GM12892 (cell line): ENCODE measurements around the gene ZNF497.

Source experiments
- POLR2A ChIP-seq: IDR thresholded peaks from 2 replicates; pipeline ENCODE4 v1.6.1; 2011; ENCODE audit warnings: low read depth, low read length, control low read depth
- POLR2AphosphoS5 ChIP-seq: IDR thresholded peaks from 2 replicates; pipeline ENCODE4 v1.6.1; 2011; ENCODE audit warnings: low read depth, low read length, control low read depth
- TAF1 ChIP-seq: IDR thresholded peaks from 2 replicates; pipeline ENCODE4 v1.6.1; 2011; ENCODE audit warnings: low read depth, mild to moderate bottlenecking, control low read depth, low read length, borderline replicate concordance

DNA sequence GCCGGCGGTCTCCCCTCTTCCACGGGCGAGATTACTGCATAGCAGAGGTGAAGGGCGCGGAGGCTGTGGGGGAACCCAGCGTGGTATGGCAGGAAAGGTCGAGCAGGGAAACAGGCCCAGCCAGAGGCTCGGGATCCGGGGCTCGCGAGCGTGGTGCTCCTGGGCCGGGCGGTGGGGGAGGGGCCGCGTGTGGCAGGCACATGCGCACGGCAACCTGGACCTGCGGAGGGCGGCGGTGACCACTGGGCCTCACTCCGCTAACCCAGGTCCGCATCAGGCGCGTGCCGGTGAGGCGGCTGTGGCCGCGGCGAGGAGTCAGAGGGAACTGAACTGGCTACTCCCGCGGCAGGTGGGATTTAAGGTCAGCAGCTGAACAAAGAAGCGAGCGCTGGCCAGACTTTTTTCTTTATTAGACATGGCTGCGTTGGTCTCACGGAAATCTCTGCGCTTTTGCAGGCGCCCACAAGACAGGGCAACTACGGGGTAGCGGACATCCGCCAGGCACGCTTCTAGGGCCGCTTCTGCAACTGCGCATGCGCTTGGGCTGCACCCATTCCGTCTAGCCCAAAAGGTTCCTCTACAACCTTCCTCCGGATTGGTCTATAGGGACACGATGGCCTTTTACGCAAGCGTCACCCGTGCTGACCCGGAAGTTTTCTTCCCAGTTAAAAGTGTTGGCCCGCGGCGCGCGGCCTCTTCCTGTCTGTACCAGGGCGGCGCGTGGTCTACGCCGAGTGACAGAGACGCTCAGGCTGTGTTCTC is 24.2 kb upstream of the ZNF497 start, which contains the start of gene RPS5:
- TF ChIP-seq POLR2AphosphoS5 (peak; percentile 94), POLR2A (peak; percentile 96), TAF1 (peak; percentile 96)
